ENCODE results near the gene RAET1G. TPM values are rescaled to one million over a fixed set of nuclear protein-coding genes. Genes with fewer than 3 reads are reported as not detected.
A peak's percentile ranks its signal among the peaks of the same experiment; 100 is the strongest.

The RAET1G gene
- total and polyA plus RNA-seq, 2 of the 13 experiments (the other 11 are each of a cell fraction or from before 2014, with no cell fraction given): not detected

- peak; percentile 60; the same call in 1 of the 2 replicates for TF ChIP-seq GABPB1 (CRISPR knock-in tag; IDR thresholded peaks at IDR 0.05)
- TF ChIP-seq ZNF660 (CRISPR knock-in tag; IDR thresholded peaks at IDR 0.05; ENCODE audit: borderline replicate concordance, low read depth): no peak
- peak; percentile 58; the same call in 1 of the 2 replicates for TF ChIP-seq ATF3 (CRISPR knock-in tag; IDR thresholded peaks at IDR 0.05)
- peak; percentile 23; the same call in 1 of the 2 replicates for TF ChIP-seq TFDP1 (CRISPR knock-in tag; IDR thresholded peaks at IDR 0.05; ENCODE audit: borderline replicate concordance)
- TF ChIP-seq KDM5A (IDR thresholded peaks at IDR 0.05; ENCODE audit: borderline replicate concordance, low read length): no peak
- TF ChIP-seq CTCF (CRISPR knock-in tag; IDR thresholded peaks at IDR 0.05): 0 out of 2 replicates have a peak, but pooled peaks have one; percentile 3
- TF ChIP-seq ZNF777 (CRISPR knock-in tag; IDR thresholded peaks at IDR 0.05): 0 out of 2 replicates have a peak, but pooled peaks have one; percentile 21
- no peak for TF ChIP-seq ZBTB3 (CRISPR knock-in tag; IDR thresholded peaks at IDR 0.05; ENCODE audit: borderline replicate concordance, low read depth)
- no peak for TF ChIP-seq SP4 (CRISPR knock-in tag; IDR thresholded peaks at IDR 0.05)
- peak; percentile 74 for TF ChIP-seq CEBPG (CRISPR knock-in tag; IDR thresholded peaks at IDR 0.05)
- TF ChIP-seq MBD4 (IDR thresholded peaks at IDR 0.05; ENCODE audit: borderline replicate concordance, low read length): no peak
- no peak for TF ChIP-seq RAD51 (IDR thresholded peaks at IDR 0.05; ENCODE audit: borderline replicate concordance)
- peak; percentile 55 for TF ChIP-seq CREB1 (IDR thresholded peaks at IDR 0.05)
- no peak for TF ChIP-seq CREB1 (CRISPR knock-in tag; IDR thresholded peaks at IDR 0.05)
- TF ChIP-seq ZBTB33 (CRISPR knock-in tag; IDR thresholded peaks at IDR 0.05): peak; percentile 92
- TF ChIP-seq ARNT2 (CRISPR knock-in tag; IDR thresholded peaks at IDR 0.05; ENCODE audit: low read depth): peak; percentile 66; the same call in 1 of the 2 replicates
- peak; percentile 58; the same call in 1 of the 2 replicates for TF ChIP-seq ZNF550 (CRISPR knock-in tag; IDR thresholded peaks at IDR 0.05; ENCODE audit: borderline replicate concordance)
- no peak for TF ChIP-seq ZNF704 (CRISPR knock-in tag; IDR thresholded peaks at IDR 0.05; ENCODE audit: borderline replicate concordance)
- peak; percentile 20; the same call in 1 of the 2 replicates for TF ChIP-seq EED (CRISPR knock-in tag; IDR thresholded peaks at IDR 0.05)
- no peak for TF ChIP-seq ZNF597 (CRISPR knock-in tag; IDR thresholded peaks at IDR 0.05)
- TF ChIP-seq DNMT1 (CRISPR knock-in tag; IDR thresholded peaks at IDR 0.05): peak; percentile 33; the same call in 1 of the 2 replicates
These were observed 40.8 kb upstream of the RAET1G start, which contains the start of gene ULBP1 (continued) for GRCh38 chr6:149963462-149964307.
